Inflammatory macrophage (primary cell): ENCODE measurements around the gene ZCCHC9.
"Not testable (repeated sequence)": the region's sequence is repeated elsewhere in the genome, so short reads cannot be mapped to it uniquely, and the experiment has no call there.

ENCODE experiments used
- DNase-seq, 2 donors: peaks; one replicate each; pipeline ENCODE4 v3.0.0-alpha.2; 2020 to 2022
- total RNA-seq, 18 experiments: gene quantifications; one replicate each; lab custom pipeline; 2026; ENCODE audit warnings: mixed read lengths in 6 of 18, inconsistent platforms in 2 of 18; lab: John Stamatoyannopoulos, UW

The ZCCHC9 gene, protein sequence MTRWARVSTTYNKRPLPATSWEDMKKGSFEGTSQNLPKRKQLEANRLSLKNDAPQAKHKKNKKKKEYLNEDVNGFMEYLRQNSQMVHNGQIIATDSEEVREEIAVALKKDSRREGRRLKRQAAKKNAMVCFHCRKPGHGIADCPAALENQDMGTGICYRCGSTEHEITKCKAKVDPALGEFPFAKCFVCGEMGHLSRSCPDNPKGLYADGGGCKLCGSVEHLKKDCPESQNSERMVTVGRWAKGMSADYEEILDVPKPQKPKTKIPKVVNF
- 9.9 to 28.1 (median 18.0) reads per million in 18 experiments for total RNA-seq

DNA sequence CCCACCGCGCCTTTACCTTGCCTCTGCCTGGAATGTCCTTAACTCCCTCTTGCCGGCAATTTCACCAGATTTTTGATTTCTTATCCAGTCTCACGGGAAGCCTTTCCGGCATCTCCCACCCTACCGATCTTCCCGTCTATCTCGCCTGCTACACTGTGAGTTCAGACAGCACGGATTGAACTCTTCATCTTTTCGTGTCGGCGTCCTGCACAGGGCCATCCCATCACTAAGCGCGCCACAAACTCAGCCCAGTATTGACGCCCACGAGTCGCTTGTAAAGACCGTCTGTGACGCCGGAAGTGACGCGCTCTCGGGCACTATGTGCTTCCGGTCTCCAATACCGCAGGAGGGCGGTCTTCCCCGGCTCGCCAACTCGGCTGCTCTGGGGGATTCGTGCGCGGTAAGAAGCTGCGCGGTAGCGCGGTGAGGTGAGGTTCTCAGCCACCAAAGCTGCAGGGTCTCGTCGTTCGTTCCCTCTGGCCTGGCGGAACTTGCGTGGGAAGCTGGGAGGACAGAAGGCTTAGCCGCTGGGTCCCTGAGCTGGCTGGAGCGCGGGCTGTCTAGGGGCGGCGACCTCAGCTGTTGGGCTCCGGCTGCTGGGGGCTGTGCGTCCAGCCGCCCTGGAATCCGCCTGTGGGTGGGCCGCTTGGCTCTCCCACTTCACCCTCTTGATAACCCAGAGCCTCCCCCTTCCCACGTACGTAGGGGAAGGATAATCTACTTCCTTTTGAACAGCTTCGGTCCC is at the start of gene ZCCHC9:
TSS of gene ZCCHC9 (plus strand) at position 317 of the 745 bp plus-strand sequence. CDS start 3,171 bp downstream, outside the sequence.
- peak; percentile 97 for DNase-seq

DNA sequence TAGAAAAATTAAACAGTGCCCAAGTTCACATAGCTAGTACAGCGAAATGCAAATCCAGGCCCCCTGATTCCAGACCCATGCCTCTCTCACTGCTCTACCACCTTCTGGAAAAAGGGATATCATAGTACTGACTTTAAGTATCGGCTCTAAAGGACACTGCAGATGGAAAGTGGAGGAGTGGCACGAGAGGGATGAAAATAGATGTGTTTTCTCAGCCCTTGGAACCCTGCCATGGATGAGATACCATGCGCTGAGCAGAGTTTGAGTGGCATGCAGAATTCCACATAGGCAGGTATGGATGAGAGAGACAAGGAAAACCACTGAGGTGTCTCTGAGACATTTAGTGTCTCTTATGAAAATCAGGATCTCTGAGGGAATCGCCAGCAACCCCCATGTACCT is 49.5 kb upstream of the ZCCHC9 start:
- DNase-seq, result no peak

DNA sequence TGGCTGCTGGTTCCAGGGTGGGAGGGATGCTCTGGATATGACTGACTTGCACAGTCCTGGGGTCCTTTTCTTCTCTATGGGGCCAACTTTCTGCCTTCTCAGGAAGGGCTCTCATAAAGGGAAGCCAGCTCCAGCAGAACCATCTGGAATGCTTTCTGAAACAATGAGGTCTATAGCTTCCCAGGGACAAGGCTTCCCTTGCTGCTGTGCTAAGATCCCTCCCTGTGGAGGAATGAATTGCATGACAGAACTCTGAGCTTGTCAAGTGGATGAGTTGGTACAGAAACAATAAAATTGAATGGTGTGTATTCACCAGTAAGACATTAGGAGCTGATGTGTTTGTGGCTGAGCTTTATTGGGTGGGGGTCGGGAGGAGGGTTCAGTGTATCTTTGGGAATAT is 48.5 kb upstream of the ZCCHC9 start:
- DNase-seq, result no peak

DNA sequence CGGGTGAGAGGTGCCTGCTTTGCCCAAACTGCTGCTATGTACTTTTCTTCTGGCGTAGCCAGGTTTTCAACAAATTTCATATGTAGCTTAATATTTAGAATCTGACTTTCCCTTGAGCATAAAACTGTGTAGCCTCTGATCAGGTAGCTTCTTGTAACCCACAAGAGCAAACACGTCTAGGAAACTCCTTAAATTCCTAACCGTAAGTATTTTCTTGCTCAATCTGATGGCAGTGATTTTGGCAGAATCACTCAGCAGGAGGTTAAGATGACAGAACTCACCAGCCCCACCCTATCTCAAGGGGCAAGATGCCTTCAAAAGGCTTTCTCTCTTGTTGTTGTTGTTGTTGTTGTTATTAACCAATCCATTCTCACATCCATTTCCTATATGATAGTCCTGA is 47.5 kb upstream of the ZCCHC9 start:
- no peak for DNase-seq

DNA sequence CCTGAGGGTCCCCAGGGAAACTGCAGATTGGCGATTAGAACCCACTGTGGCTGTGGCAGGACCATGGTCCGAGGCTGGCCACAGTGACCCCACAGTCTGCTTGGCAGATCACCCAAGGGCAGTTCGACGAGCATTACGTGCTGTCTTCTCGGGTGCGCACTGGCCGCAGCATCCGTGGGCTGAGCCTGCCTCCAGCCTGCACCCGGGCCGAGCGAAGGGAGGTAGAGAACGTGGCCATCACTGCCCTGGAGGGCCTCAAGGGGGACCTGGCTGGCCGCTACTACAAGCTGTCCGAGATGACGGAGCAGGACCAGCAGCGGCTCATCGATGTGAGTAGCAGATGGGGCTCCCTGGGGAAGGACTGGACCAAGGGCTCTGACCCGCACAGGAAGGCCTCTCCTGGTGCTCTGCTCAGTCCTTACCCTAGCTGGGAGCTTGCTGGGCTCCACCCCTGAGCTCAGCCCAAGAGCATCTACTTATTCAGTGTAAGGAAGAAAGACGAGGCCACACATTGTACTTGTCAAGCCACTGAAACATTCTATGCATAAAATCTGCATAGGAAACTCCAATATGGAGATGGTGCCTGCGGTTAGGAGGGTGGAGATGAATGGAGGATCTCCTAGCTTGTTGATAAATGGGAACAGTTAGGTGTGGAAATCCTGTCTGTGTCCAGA is 46.4 kb upstream of the ZCCHC9 start:
- no peak for DNase-seq

DNA sequence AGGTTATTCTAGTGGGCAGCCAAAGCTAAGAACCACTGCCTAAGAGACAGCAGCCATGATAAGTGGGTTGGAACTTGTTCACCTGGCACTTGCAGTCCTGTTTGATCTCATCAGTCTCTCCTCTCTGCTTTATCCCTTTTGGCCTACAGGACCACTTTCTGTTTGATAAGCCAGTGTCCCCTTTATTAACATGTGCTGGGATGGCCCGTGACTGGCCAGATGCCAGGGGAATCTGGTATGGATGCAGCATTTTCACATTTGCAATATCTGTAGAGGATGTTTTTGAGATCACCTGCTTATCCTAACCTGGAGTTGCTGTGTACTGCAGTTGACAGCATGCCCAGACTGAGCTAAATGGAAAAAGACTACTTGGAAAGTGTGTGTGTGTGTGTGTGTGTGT is 44.6 kb upstream of the ZCCHC9 start:
- no peak for DNase-seq

DNA sequence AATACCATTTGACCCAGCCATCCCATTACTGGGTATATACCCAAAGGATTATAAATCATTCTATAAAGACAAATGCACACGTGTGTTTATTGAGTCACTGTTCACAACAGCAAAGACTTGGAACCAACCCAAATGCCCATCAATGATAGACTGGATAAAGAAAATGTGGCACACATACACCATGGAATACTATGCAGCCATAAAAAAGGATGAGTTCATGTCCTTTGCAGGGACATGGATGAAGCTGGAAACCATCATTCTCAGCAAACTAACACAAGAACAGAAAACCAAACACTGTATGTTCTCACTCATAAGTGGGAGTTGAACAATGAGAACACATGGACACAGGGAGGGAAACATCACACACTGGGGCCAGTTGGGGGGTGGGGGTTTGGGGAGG is 38.6 kb upstream of the ZCCHC9 start:
- DNase-seq, result not testable (repeated sequence)

DNA sequence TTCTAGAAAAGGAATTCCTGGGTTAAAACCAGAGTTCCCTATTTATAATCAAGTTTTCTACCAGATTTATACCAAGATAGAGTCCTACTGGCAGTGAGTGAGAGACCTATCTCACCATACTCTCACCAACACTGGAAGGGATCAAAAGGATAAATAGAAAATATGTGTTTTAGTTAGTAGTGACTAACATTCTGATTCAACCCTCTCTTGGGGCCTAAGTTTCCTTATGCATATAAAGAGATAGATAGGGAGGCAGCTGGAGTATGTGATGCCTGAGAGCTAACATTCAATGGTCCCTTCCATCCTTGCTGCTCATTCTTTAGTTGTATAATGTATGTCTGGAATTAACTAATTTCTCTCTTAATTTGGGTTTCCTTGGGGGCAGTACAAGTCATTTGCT is 36.3 kb upstream of the ZCCHC9 start:
- DNase-seq, result no peak

DNA sequence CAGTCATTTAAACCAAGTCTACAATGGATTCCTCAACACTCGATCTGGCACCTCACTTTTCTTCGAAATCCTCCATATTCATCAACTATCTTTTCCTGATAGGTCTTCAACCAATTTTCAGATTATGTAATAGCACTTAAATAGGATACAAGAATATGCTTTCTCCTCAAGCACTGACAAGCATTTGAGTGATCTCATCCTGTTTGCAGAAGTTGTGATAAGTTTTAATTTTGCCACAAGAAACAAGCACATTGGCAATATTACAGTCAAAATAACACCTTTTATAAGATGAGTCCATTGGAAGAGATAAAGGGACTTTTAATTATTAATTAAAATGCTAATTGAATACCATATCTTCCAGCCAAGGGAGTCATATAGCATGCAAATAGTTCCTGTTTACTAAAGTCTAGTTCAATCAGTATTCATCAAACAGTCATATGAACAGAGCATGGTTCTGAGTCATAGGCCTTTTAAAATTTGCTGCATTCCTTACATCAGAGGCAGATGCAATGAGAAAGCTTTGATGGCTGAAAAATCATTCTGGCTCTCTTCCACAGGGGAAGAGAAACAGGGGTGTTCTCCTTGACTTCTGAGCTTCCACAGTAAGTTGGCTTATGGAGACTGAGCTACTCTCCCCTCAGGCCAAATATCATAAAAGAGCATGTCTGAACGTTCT is 32.7 kb upstream of the ZCCHC9 start:
- peak; percentile 76 to 84 for DNase-seq

DNA sequence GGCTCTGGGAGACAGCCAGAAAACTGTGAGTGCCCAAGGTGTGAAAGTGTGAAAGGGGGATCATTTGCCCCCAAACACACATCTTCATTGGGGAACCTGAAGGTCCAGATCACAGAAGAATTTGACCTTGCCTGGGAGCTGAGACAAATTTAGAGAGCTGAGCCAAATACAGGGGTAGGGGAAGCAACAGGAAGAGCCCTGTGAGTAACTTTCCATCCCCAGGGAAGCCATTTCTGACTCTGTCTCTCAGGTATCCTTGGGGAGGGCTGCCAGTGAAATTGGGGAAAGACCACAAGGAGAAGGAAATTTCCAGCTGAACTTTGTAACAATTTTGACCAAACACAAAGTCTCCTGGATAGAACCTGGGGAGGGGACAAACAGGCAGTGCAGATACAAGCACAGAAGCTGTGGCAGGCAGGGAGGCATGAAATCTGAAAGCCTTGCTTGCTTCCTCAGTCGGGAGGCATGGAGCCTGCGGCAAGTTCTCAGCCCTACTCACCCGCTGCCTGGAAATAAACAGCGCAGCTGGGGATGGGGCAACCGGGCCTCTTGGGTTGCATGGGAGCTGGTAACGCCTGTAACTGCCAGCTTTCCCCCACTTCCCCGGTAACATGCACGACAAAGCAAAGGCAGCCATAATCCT is 31.5 kb upstream of the ZCCHC9 start:
- no peak for DNase-seq

DNA sequence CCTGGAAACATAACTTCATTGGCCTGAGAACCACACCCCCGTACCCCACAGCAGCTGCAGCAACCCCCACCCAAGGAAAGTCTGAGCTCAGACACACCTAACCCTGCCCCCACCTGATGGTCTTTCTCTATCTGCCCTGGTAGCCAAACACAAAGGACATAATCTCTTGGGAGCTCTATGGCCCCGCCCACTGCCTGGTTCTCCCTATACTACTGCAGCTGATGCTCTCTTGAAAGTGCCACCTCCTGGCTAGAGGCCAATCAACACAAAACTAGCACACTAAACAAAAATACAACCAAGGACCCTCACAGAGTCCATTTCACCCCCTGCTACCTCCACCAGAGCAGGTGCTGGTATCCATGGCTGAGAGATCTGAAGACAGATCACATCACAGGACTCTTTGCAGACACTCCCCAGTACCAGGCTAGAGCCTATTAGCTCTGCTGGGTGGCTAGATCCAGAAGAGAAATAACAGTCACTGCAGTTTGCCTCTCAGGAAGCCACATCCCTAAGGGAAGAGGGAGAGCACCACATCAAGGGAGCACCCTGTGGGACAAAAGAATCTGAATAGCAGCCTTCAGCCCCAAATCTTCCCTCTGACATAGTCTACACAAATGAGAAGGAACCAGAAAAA is 30.9 kb upstream of the ZCCHC9 start:
- not testable (repeated sequence) for DNase-seq

DNA sequence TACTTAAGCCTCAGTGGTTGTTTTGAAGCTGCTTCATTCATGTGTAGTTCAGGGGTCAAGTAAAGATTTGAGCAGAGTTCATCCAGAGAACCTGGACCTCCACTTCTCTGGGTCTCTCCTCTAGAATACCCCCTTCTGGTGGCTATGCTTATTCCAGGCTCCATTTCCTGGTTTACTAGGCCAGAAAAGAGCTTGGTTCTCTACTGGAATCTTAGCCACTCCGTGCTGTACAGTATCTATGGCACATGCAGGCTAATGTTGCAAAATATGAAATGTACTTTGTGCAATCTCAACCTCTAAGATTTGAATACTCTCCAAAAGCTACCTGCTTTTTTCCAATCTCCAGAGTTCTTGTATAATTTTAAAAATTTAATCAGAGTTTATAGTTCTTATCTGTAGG is 17.4 kb upstream of the ZCCHC9 start:
- no peak for DNase-seq

DNA sequence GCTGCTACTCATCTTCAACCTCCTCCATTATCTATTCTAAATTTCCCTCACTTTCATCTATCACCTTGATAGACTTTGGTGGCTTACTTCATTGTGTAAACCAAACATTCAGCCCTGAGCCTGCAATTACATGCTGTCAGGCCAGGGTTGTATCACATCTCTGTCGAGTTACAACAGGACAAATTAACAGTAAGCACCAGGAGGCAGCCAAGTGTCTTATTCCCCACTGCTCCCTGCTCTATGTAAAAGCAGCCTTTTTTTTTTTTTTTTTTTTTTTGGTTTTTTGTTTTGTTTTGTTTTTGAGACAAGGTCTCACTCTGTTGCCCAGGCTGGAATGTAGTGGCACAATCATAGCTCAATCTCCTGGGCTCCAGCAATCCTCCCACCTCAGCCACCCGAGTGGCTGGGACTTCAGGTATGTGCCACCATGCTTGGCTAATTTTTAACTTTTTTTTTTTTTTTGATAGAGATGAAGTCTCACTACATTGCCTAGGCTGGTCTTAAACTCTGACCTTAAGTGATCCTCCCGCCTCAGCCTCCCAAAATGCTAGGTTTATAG is 15.2 kb upstream of the ZCCHC9 start:
- DNase-seq, result no peak

DNA sequence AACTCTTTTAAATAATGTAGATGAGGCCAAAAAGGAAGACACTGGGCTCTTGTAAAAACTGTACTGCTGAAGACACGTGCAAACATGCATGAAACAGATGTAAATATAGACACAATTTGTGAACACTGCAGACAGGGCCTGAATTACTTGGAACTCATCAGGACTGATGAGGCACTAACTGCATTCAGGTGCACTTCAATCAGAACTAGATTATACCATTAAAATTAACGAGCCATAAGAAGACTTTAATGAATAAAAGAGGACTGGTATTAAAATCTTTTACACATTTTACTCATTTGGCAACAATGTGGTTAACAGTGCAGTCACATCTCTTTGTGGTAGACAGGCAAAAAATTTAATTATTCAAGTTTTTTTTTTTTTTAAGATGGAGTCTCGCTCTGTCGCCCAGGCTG is 13.4 kb upstream of the ZCCHC9 start:
- no peak for DNase-seq

DNA sequence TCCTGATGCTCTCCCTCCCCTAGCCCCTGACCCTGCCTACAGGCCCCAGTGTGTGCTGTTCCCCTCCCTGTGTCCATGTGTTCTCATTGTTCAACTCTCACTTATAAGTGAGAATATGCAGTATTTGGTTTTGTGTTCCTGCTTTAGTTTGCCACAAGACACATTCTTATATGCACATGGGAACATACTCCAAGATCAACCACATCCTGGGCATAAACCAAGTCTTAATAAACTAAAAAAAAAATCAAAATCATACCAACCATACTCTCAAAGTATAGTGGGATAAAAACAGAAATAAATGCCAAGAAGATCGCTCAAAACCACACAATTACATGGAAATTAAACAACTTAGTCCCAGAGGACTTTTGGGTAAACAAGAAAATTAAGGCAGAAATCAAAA is 11.2 kb upstream of the ZCCHC9 start:
- DNase-seq, result no peak

DNA sequence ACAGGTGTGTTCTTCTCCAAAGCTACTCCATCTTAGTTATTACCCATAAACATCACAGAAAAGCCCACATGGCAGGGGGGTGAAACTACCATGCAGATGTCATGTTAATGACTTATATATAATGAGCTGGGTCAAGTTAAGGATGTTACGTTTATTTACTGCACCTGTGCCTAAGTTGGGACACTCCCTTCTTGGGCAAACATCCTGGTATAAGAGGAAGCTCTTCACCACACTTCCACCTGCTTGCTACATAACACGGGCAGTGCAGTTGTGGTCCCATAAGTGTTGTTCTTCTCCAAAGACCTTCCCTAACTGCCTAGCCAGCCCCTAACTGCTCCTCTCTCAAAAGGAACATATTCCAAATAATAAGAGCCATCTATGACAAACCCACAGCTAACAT is 9.3 kb upstream of the ZCCHC9 start:
- no peak for DNase-seq

DNA sequence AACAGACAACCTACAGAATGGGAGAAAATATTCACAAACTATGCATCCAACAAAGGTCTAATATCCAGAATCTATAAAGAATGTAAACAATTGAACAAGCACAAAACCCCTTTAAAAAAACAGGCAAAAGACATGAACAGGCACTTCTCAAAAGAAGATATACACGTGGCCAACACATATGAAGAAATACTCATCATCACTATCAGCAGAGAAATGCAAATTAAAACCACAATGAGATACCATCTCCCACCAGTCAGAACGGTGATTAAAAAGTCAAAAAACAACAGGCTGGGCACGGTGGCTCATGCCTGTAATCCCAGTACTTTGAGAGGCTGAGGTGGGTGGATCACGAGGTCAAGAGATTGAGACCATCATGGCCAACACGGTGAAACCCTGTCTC is 7.4 kb upstream of the ZCCHC9 start:
- not testable (repeated sequence) for DNase-seq

DNA sequence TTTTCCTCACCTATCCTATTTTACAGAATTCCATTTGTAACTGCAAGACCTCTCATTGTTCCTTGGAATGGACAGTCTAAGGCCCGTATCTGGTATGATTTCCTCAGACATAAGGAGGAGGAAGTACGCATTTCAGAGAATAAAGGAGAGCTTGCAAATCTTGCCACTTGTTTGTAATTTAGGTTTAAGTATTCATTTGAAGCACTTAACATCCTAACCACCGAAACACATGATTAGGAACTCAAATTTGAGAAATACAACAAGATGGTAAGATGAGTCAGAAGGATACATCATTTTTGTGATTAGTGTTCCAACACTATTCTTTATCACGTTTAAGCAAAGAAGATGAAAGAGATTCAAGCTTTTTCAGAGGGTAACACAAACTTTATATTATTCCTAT is 3.9 kb upstream of the ZCCHC9 start:
- DNase-seq, result no peak

DNA sequence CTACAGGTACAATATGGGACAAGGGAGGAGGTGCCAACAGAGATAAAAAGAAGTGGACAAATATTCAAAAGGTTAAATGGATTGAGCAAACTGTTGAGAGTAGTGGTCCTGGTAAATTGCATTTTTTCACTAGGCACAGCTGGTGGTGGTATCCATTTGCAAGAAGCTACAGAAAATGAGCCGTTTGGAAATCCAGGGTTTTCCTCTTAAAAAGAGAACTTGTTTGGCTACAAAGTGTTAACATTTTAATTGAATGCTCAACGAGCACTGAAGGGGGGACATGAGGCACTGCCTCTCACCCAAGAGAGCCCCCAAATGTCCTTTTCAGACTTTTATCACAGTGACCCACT is 491 bp upstream of the ZCCHC9 start:
- DNase-seq, result no peak

DNA sequence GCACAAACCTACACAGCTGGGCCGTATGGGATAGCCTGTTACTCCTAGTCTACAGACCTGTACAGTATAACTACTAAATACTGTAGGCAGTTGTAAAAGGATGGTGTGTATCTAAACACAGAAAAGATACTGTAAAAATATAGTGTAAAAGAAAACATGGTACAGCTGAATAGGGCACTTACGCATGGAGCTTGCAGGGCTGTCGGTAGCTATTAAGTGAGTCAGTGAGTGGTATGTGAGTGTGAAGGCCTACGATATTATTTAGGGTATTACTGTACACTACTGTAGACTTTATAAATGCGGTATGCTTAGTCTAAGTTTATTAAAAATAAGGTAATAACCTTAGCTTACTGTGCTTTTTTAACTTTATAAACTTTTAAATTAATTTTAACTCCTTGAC is 1.2 kb downstream of the ZCCHC9 start:
- DNase-seq, result no peak

DNA sequence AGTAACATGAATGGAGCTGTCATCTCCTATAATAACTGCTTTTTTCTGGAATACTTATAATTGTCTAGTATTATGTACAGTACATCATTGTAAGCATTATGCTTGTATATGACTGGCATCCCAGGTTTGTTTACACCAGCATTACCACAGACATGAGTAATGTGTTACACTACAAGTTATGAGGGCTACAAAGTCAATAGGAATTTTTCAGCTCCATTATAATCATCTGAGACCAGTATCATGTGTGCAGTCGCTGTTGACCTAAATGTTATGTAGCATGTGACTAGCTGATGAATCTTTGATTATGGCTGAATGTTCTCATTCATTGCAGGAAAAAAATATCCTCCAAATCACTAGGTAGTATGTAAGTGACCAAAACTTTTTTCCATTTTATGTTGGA is 2.2 kb downstream of the ZCCHC9 start:
- DNase-seq, result no peak

DNA sequence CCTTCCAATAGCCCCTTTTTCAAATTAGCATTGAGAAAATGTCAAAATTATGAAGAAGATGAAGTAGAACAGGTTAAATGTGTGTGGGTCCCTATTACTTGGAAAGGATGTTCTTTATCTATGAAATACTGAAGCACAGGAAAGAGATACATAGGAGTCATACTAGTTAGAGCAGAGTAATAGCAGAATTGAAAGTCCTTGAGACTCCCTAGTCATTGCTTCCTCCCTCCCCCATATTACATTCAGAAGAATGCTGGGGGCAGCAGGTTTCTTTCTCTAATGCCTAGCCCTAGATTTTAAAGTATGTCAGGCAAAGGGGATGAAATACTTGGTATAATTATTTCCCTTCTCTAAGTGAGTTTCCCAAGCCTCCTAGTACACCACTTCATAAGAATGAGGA is 4.4 kb downstream of the ZCCHC9 start:
- peak in 1 of 2 donors; percentile 15 for DNase-seq
